ENCODE data around the gene SIMC1. TPM values are rescaled to one million over a fixed set of nuclear protein-coding genes. Genes with fewer than 3 reads are reported as not detected.

Gene SIMC1
- total RNA-seq, 2 donors from 2014 or later: 10.4 to 21.8 TPM

- H3K9me3 ChIP-seq: no peaks in the 10 kb centered on the region
- no peaks in the 10 kb centered on the region for H3K36me3 ChIP-seq (replicated peaks in 1 of 2; ENCODE audit: insufficient read depth in 1 of 2, low read depth in 2 of 2)
- intact Hi-C loops (cut with DNase I): no loop called here
- H3K27me3 ChIP-seq: no peaks in the 10 kb centered on the region
- H3K4me1 ChIP-seq: no peaks in the 10 kb centered on the region
- H3K27ac ChIP-seq: no peak overlapping the region
- 71 to 82% methylated on average over 7 of the region's 7 CpGs for WGBS, 2 donors
- H3K4me3 ChIP-seq: no peak overlapping the region
- no peak for ATAC-seq
- no peak for TF ChIP-seq POLR2A (IDR thresholded peaks at IDR 0.05)
- no peak for TF ChIP-seq CTCF (IDR thresholded peaks at IDR 0.05)
- peak in 1 of 4 donors; percentile 22 for DNase-seq
Measured at GRCh38 chr5:176373100-176373818, 135.0 kb downstream of the SIMC1 start.

GRCh38 chr5:176379881-176380280 is 141.7 kb downstream of the SIMC1 start:
- no peak overlapping the region for H3K4me3 ChIP-seq
- H3K27ac ChIP-seq: no peak overlapping the region
- H3K9me3 ChIP-seq: no peaks in the 10 kb centered on the region
- TF ChIP-seq POLR2A (IDR thresholded peaks at IDR 0.05): no peak
- TF ChIP-seq CTCF (IDR thresholded peaks at IDR 0.05): no peak
- 71 to 78% methylated on average over 3 of the region's 3 CpGs for WGBS, 2 donors
- H3K27me3 ChIP-seq: no peaks in the 10 kb centered on the region
- intact Hi-C loops (cut with DNase I): no loop called here
- no peaks in the 10 kb centered on the region for H3K4me1 ChIP-seq
- ATAC-seq (no peak), DNase-seq (no peak)
- peaks cover 0 to 13% of the 10 kb centered on the region in 2 donors for H3K36me3 ChIP-seq (replicated peaks in 1 of 2; ENCODE audit: insufficient read depth in 1 of 2, low read depth in 2 of 2)

- TF ChIP-seq POLR2A (IDR thresholded peaks at IDR 0.05) (no peak), CTCF (IDR thresholded peaks at IDR 0.05) (no peak)
- intact Hi-C loops (cut with DNase I): no loop called here
- Histone ChIP-seq H3K36me3 (replicated peaks in 1 of 2; ENCODE audit: insufficient read depth in 1 of 2, low read depth in 2 of 2) (peaks cover 0 to 15% of the 10 kb centered on the region in 2 donors), H3K9me3 (no peaks in the 10 kb centered on the region), H3K4me1 (peaks cover under 1% of the 10 kb centered on the region), H3K27ac (no peak overlapping the region), H3K4me3 (no peak overlapping the region), H3K27me3 (no peaks in the 10 kb centered on the region)
- no peak for DNase-seq
- ATAC-seq: no peak
- WGBS, 2 donors: 70 to 84% methylated on average over 3 of the region's 3 CpGs
Measured at GRCh38 chr5:176381423-176381822, 143.2 kb downstream of the SIMC1 start.

- H3K27ac ChIP-seq: no peak overlapping the region
Measured at GRCh38 chr5:176381979-176382378, 143.8 kb downstream of the SIMC1 start.

More at GRCh38 chr5:176381979-176382378, 143.8 kb downstream of the SIMC1 start:
- H3K36me3 ChIP-seq (replicated peaks in 1 of 2; ENCODE audit: insufficient read depth in 1 of 2, low read depth in 2 of 2): peaks cover 0 to 15% of the 10 kb centered on the region in 2 donors
- intact Hi-C loops (cut with DNase I): no loop called here
- ATAC-seq: no peak
- no peaks in the 10 kb centered on the region for H3K27me3 ChIP-seq
- DNase-seq: no peak
- no peak overlapping the region for H3K4me3 ChIP-seq
- H3K9me3 ChIP-seq: no peaks in the 10 kb centered on the region
- peaks cover 6% of the 10 kb centered on the region for H3K4me1 ChIP-seq
- 73 to 74% methylated on average over 2 to 3 of the region's 3 CpGs for WGBS, 2 donors
- no peak for TF ChIP-seq POLR2A (IDR thresholded peaks at IDR 0.05)
- no peak for TF ChIP-seq CTCF (IDR thresholded peaks at IDR 0.05)
